Measurements from ENCODE around the gene C2CD4D.

C2CD4D gene

DNA sequence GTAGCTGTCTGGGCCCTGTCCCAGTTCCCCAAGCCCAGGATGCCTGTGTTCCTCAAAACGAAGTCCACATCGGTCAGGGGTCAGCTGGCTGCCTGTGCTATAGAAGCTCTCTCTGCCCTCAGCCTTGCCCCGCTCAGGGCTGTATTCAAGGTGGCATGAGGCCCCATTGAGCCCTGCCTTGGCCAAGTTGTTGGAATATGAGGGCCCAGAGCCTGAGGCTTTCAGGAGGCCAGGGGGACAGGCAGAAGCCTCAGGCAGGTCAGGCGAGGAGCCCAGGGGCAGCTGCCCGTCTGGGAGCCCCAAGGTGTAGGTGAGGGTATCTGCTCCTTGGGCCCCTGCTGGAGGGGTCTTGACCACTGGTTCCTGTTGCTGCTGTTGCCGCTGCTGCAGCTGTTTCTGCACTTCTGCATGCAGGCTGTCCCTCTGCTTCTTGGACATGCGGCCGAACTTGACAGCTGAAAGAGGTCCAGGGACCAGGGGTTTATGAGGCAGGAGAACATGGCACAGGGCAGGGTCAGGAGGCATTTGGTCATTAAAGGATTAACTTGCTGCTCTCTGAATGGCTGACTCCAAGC, 24.6 kb downstream of the C2CD4D start:
- DNase-seq (ENCODE audit: low read depth in 2 of 2) = no peak

DNA sequence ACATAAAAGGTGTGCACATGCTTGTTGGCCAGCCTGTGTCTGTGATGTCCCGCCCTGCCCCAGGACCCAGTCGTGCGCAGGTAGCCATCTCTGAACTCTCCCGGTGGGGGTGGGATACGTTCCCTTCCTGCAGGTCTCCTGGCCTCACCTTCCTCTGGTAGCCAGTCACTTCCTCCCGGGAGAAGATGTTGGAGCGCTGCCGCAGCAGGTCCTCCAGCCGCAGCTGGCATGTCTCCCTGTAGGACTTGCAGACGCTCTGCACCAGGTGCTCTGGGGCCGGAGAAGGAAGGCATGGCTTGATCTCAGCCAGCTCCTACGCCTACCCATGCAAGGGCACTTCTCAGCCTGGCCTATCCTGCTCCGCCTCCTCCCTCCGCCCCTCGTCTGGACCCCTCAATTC, 25.2 kb downstream of the C2CD4D start:
- DNase-seq (ENCODE audit: low read depth in 2 of 2) = no peak

DNA sequence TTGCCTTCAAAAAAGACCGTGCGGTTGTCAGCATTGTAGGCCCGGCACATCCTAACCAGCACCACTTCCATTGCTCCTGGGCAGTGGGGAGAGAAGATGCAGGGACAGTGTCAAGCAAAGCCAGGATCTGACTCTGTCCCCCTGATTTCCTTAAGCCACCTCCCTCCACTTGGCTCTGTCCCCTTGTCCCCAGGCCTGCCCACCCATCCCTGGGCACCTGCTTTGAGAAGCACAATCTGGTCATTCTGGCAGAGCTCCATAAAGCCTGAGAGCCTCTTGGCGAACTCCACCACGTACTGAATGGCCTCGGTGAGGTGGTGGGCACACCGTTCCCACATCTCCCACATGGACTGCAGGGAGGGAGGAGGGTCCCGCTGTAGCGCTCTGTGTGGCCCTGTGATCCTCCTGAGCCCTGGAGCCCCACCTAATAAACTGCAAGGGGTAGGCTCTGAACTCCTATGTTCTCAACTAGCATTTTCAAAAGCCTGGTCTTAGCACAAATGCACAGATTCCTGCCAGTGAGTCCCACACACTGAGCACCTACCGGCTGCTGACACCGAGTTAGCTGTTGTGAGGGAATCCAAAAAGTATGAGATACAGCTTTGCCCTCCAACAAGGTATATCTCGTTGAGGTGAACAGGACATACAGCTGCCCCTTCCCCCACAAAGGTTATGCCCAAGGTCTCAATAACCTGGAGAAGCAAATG, 26.2 kb downstream of the C2CD4D start:
- no peak for DNase-seq (ENCODE audit: low read depth in 2 of 2)

GRCh38 chr1:151811181-151811580, 28.4 kb downstream of the C2CD4D start:
- peak in 1 of 2 experiments; percentile 5 for DNase-seq (ENCODE audit: low read depth in 2 of 2)

GRCh38 chr1:151809985-151810556, 29.5 kb downstream of the C2CD4D start:
- no peak for DNase-seq (ENCODE audit: low read depth in 2 of 2)

DNA sequence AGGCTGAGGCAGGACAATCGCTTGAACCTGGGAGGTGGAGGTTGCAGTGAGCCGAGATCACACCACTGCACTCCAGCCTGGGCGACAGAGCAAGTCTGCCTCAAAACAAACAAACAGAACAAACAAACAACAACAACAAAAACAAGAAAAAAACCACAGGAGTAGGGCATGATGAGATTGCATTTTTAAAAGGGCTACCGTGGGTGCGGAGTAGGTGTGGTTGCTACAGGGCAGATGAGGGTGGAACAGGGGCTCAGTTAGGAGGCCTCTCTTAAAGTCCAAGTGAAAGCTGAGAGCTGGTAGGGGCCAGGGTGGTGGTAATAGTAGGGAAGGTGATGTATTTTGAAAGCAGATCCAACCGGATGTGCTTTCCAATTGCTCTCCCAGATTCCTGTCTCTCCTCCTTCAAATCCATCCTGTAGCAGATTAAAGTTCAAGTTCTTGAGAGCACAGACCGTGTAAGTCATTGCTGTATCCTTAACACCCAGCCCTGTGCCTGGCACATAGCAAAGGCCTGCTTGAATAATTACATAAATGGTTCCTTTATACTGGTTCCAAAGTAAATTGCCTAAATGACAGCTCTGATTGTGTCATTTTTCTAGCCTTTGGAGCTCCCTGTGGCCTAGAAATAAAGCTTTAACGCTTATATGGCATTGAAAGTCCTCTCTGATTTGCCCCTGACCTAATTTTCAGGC, 30.2 kb downstream of the C2CD4D start:
- no peak for DNase-seq (ENCODE audit: low read depth in 2 of 2)

DNA sequence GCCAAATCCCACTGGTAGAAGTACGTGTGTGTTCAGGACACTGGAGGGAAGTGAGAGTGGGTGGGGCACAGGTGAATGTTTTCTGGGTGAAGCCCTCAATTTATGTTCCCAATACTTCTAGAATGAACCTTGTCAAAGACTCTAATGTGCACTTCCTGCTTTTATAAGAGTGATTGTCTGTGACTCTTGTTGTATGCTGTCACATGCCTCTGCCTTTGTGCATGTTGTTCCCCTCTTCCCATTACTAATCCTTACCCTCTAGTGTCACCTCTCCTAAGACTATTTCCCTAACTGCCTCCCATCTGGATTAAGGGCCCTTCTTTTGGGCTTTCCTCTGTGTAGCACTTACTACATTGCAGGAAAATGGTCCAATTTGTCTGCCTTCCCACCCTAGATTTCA, 31.9 kb downstream of the C2CD4D start:
- no peak for DNase-seq (ENCODE audit: low read depth in 2 of 2)

DNA sequence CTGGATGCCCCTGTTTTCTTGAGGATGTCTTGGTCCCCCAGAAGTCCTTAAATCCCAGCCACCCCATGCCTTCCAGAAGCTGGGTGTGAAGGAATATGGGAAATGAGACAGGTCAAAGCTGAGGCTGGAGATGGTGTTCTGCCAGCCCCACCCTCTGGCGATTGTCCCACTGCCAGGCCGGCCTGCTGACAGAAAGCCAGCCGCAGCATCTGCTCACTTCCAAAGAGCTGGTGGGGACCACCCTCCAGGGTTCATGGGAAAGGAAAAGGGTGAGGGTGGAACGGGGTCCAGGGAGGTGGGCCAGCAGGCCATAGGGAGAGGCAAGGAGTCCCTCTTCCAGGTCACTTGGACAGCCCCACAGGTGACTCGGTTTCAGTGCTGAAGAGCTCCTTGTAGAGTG, 32.5 kb downstream of the C2CD4D start:
- no peak for DNase-seq (ENCODE audit: low read depth in 2 of 2)

DNA sequence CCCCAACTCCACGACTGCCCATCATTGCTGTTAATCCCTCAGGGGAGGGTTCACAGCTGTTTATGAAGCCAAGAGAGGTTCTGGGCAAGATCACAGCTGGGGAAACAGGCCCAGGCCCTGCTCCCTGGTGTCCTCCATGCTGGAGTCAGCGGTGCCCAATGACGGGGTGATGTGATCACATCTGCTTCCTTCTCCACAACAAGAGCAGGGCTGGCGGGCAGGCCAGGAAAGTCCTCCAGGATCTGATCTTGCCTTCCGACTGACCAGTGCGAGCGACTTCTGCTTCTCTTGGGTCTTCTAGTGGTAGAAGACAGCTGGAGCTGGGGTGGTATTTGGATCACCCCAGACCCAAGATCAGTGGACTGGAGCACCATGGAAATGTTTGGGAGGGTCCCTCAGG, 33.5 kb downstream of the C2CD4D start:
- DNase-seq (ENCODE audit: low read depth in 2 of 2) = no peak

GRCh38 chr1:151805066-151805820, 34.4 kb downstream of the C2CD4D start, which contains the start of gene LINGO4:
LINGO4 (minus strand) TSS chr1:151805419; CDS start chr1:151802704, 2,715 bp downstream.
- DNase-seq (ENCODE audit: low read depth in 2 of 2) = no peak

DNA sequence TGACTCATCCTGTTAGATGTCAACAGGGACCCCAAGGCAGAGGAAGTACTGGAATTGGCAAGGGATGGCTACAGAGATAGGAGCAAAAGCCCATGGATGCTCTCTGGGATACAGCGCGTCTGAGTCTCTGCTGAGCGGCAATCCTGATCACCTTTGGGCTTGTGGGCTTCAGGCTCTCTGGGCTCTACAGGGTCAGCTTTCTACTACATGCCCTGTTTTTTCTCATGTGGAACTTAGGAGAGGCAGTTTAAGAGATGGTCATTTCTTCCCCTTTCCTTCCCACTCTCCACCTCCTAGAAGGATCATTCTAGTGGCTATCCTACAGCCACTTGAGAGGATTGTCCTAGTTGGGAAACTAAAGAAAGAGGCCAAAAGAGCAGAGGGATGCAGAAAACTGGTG, 35.7 kb downstream of the C2CD4D start:
- no peak for DNase-seq (ENCODE audit: low read depth in 2 of 2)

- no peak for DNase-seq (ENCODE audit: low read depth in 2 of 2)
Measured at GRCh38 chr1:151803164-151803563, 36.5 kb downstream of the C2CD4D start.

DNA sequence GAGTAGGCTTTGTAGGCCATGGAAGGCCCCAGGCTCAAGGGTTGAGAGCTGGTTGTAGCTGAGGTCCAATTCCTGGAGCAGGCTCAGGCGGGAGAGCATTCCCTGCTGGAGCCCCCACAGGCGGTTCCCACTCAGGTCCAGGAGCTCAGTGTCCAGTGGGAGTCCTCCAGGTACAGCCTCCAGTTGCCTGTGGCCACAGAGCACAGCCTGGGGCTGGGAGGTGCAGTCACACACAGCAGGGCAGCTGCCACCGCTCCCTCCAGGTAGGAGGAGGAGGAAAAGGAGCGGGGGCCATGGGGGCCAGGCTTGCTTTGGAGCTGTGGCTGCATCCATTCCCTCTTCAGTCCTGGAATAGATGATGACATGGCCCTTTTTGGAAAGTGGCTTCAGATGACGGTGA, 37.2 kb downstream of the C2CD4D start:
- DNase-seq (ENCODE audit: low read depth in 2 of 2) = no peak

DNA sequence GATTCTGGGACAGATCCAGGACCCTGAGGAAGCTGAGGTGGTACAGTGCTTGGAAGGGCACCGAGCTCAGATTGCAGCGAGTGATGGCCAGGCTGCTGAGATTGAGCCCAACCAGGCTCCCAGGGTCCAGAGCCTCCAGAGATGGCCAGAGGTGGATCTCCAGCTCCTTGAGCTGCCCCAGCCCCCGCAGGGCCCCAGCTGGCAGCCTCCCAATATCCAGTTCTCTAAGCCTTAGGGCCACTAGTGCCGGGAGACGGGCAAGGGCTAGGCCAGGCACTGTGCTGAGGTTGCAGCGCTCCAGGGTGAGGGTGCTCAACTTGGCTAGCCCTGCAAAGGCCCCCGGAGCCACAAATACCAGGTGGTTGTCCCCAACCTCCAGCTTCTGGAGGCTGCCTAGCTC, 37.8 kb downstream of the C2CD4D start:
- no peak for DNase-seq (ENCODE audit: low read depth in 2 of 2)

DNA sequence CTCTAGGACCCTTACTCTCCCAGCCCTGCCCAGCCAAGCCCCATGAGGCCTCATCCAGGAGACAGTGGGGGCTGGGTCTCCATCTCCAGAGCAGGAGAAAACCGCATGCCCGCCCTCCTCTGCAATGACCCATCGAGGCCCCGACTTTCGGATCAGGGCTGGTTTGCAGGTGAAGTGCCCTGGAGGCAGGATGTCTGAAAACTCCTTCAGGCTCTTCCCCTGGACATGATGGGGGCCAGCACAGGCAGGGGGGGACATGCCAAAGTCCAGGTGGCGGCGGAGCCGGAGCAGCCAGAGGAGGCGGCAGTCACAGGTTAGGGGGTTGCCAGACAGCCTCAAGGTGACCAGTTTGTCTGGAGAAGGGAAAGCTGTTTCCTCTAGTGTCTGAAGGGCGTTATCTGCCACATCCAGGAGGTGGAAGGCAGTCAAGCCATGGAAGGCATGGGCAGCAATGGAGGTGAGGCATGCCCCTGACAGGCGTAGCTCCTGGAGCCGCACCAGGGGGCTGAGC, 38.3 kb downstream of the C2CD4D start:
- DNase-seq (ENCODE audit: low read depth in 2 of 2) = no peak

- no peak for DNase-seq (ENCODE audit: low read depth in 2 of 2)
Measured at GRCh38 chr1:151800830-151801229, 38.8 kb downstream of the C2CD4D start.

GRCh38 chr1:151799179-151800022, 40.2 kb downstream of the C2CD4D start:
- DNase-seq (ENCODE audit: low read depth in 2 of 2) = no peak

GRCh38 chr1:151798571-151798970, 41.0 kb downstream of the C2CD4D start:
- no peak for DNase-seq (ENCODE audit: low read depth in 2 of 2)

GRCh38 chr1:151790940-151791651, 48.5 kb downstream of the C2CD4D start:
- DNase-seq (ENCODE audit: low read depth in 2 of 2) = no peak

Data from fibroblast of skin of left quadriceps (primary cell).